Upper lobe of left lung (tissue), 4 donors: ENCODE measurements around the gene PRKACB.

Experiments
- POLR2A ChIP-seq, 4 donors: fragments of 450-650 bp; IDR thresholded peaks; one replicate each; pipeline ENCODE4 v1.5.1; 2016 to 2017; ENCODE audit warnings: antibody characterized with exemption in 4 of 4, mild to moderate bottlenecking in 2 of 4
- POLR2AphosphoS5 ChIP-seq, 2 donors: sonication (generic); formaldehyde crosslinking; IDR thresholded peaks; one replicate each; pipeline ENCODE4 v1.5.1; 2017; ENCODE audit warnings: antibody characterized with exemption in 2 of 2
- TF ChIP-seq, protein P1 (sequence below), 6 experiments: fragments of 450-650 bp in 4 of 6; fragments of 200-600 bp in 2 of 6; sonication (generic) in 2 of 6; IDR thresholded peaks; one replicate each; pipeline ENCODE4 v1.5.1; 2016 to 2019; ENCODE audit warnings: antibody characterized with exemption in 6 of 6

GRCh38 chr1:84277343-84278059 is 133.4 kb downstream of the PRKACB start:
- TF ChIP-seq, protein P1, sequence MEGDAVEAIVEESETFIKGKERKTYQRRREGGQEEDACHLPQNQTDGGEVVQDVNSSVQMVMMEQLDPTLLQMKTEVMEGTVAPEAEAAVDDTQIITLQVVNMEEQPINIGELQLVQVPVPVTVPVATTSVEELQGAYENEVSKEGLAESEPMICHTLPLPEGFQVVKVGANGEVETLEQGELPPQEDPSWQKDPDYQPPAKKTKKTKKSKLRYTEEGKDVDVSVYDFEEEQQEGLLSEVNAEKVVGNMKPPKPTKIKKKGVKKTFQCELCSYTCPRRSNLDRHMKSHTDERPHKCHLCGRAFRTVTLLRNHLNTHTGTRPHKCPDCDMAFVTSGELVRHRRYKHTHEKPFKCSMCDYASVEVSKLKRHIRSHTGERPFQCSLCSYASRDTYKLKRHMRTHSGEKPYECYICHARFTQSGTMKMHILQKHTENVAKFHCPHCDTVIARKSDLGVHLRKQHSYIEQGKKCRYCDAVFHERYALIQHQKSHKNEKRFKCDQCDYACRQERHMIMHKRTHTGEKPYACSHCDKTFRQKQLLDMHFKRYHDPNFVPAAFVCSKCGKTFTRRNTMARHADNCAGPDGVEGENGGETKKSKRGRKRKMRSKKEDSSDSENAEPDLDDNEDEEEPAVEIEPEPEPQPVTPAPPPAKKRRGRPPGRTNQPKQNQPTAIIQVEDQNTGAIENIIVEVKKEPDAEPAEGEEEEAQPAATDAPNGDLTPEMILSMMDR (IDR thresholded peaks at IDR 0.05) = no peak
- TF ChIP-seq POLR2A (IDR thresholded peaks at IDR 0.05) (no peak), POLR2AphosphoS5 (IDR thresholded peaks at IDR 0.05) (no peak)
